Measurements from ENCODE around the gene NAGA. TPM values are rescaled to one million over a fixed set of nuclear protein-coding genes. Genes with fewer than 3 reads are reported as not detected.

NAGA gene
- polyA plus RNA-seq, 2 of the 4 experiments (the other 2 are of a cell fraction), result 6.6 to 8.9 TPM

DNA sequence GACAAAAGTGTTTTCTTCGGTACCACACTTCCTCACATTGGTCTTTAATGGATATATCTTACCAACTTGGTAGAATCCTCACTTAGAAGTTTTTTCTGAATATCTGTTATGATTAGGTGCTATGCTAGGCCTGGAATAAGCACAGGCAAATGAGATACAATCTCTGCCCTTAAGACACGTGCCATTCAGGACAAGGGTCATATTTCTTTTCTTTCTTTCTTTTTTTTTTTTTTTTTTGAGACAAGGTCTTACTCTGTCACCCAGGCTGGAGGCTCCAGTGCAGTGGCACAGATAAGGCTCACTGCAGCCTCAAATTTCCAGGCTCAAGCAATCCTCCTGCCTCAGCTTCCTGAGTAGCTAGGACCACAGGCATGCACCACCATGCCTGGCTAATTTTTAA lies 49.0 kb downstream of the NAGA start (continued):
- no peak for TF ChIP-seq CBX2 (IDR thresholded peaks at IDR 0.05; ENCODE audit: borderline replicate concordance, low read depth)
- no peak for TF ChIP-seq ZC3H11A (IDR thresholded peaks at IDR 0.05)
- no peak for TF ChIP-seq HEYL (CRISPR knock-in tag; IDR thresholded peaks at IDR 0.05)
- TF ChIP-seq HDAC2 (IDR thresholded peaks at IDR 0.05), result no peak
- no peak for TF ChIP-seq TFCP2L1 (CRISPR knock-in tag; IDR thresholded peaks at IDR 0.05)
- no peak for TF ChIP-seq HOXA7 (CRISPR knock-in tag; IDR thresholded peaks at IDR 0.05)

DNA sequence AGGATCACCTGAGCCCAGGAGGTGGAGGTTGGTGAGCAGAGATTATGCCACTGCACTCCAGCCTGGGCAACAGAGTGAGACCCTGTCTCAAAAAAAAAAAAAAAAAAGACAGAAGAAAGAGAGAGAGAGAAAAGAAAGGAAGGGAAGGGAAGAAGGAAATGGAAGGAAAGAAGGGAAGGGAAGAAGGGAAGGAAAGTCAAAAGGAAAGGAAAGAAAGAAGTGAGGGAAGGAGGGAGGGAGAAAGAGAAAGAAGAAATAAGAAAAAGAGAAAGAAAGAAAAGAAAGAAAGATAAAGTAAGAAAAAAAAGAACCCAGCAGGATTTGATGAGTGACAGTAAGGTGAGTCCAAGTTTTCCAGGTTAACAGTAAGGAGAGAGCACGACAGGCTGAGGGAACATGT lies 52.4 kb downstream of the NAGA start:
- Histone ChIP-seq H3K9me3 (no peaks in the 10 kb centered on the region), H3K4me3 (no peak overlapping the region), H3K4me2 (no peak overlapping the region), H3K4me1 (no peaks in the 10 kb centered on the region), H3K27ac (no peak overlapping the region)
- FAIRE-seq (no peak), ATAC-seq (no peak), DNase-seq (ENCODE audit: low read depth in 1 of 2, low spot score in 1 of 2) (no peak)
- no peak for TF ChIP-seq ZC3H11A (IDR thresholded peaks at IDR 0.05)
- TF ChIP-seq KDM1A (IDR thresholded peaks at IDR 0.05; ENCODE audit: low read depth), result no peak
- TF ChIP-seq EHF (CRISPR knock-in tag; IDR thresholded peaks at IDR 0.05), result no peak
- TF ChIP-seq POLR2AphosphoS2 (conservative IDR thresholded peaks at IDR 0.05; ENCODE audit: low read length), result no peak
- TF ChIP-seq HOXB13 (CRISPR knock-in tag; IDR thresholded peaks at IDR 0.05; ENCODE audit: low read depth), result no peak
- TF ChIP-seq, protein P1, sequence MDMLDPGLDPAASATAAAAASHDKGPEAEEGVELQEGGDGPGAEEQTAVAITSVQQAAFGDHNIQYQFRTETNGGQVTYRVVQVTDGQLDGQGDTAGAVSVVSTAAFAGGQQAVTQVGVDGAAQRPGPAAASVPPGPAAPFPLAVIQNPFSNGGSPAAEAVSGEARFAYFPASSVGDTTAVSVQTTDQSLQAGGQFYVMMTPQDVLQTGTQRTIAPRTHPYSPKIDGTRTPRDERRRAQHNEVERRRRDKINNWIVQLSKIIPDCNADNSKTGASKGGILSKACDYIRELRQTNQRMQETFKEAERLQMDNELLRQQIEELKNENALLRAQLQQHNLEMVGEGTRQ (IDR thresholded peaks at IDR 0.05), result no peak
- no peak for TF ChIP-seq ZSCAN20 (CRISPR knock-in tag; IDR thresholded peaks at IDR 0.05)
- no peak for TF ChIP-seq HDAC2 (IDR thresholded peaks at IDR 0.05)
- no peak for TF ChIP-seq GATA3 (IDR thresholded peaks at IDR 0.05; ENCODE audit: borderline replicate concordance)
- TF ChIP-seq JUN (IDR thresholded peaks at IDR 0.05), result no peak
- TF ChIP-seq, protein P2, sequence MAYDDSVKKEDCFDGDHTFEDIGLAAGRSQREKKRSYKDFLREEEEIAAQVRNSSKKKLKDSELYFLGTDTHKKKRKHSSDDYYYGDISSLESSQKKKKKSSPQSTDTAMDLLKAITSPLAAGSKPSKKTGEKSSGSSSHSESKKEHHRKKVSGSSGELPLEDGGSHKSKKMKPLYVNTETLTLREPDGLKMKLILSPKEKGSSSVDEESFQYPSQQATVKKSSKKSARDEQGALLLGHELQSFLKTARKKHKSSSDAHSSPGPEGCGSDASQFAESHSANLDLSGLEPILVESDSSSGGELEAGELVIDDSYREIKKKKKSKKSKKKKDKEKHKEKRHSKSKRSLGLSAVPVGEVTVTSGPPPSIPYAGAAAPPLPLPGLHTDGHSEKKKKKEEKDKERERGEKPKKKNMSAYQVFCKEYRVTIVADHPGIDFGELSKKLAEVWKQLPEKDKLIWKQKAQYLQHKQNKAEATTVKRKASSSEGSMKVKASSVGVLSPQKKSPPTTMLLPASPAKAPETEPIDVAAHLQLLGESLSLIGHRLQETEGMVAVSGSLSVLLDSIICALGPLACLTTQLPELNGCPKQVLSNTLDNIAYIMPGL (CRISPR knock-in tag; IDR thresholded peaks at IDR 0.05; ENCODE audit: borderline replicate concordance), result no peak
- TF ChIP-seq, protein P3, sequence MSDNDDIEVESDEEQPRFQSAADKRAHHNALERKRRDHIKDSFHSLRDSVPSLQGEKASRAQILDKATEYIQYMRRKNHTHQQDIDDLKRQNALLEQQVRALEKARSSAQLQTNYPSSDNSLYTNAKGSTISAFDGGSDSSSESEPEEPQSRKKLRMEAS (IDR thresholded peaks at IDR 0.05), result no peak
- TF ChIP-seq CBX8 (IDR thresholded peaks at IDR 0.05), result no peak
- ChIA-PET POLR2A (no interaction called here), CTCF (no interaction called here)
- WGBS (ENCODE audit: missing lambda C conversion rate), result 5% methylated on average over 1 of the region's 1 CpG

DNA sequence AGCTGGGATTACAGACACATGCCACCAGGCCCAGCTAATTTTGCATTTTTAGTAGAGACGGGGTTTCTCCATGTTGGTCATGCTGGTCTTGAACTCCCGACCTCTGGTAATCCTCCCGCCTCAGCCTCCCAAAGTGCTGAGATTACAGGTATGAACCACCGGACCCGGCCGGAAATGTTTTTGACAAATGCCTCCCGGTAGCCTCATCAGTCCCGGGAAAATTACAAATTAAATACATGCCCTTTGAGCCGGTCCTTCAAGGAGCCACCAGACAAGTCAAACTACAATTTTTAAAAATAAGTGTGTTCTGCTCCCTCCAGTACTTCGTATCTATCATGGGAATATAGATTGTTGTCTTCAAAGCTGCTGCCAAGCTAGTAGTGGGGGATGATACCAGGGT lies 54.5 kb downstream of the NAGA start:
- no peak for ATAC-seq
- Histone ChIP-seq H3K4me2 (no peak overlapping the region), H3K9me3 (peaks cover 3% of the 10 kb centered on the region; the same call in 1 of the 3 replicates), H3K4me3 (no peak overlapping the region), H3K4me1 (no peaks in the 10 kb centered on the region), H3K27ac (no peak overlapping the region)
- no peak for DNase-seq (ENCODE audit: low read depth in 1 of 2, low spot score in 1 of 2)
- 41% methylated on average over 9 of the region's 10 CpGs for WGBS (ENCODE audit: missing lambda C conversion rate)
- no peak for TF ChIP-seq PHF8 (IDR thresholded peaks at IDR 0.05; ENCODE audit: borderline replicate concordance, low read depth)
- TF ChIP-seq HOXB13 (CRISPR knock-in tag; IDR thresholded peaks at IDR 0.05; ENCODE audit: low read depth), result no peak
- no peak for TF ChIP-seq HDAC2 (IDR thresholded peaks at IDR 0.05)
- no peak for TF ChIP-seq CBX8 (IDR thresholded peaks at IDR 0.05)
- no peak for TF ChIP-seq NPAS2 (CRISPR knock-in tag; IDR thresholded peaks at IDR 0.05; ENCODE audit: borderline replicate concordance)
- no peak for TF ChIP-seq ZSCAN20 (CRISPR knock-in tag; IDR thresholded peaks at IDR 0.05)
- TF ChIP-seq ZC3H11A (IDR thresholded peaks at IDR 0.05), result no peak
- no peak for TF ChIP-seq CHD4 (IDR thresholded peaks at IDR 0.05; ENCODE audit: borderline replicate concordance)
- TF ChIP-seq MAFK (IDR thresholded peaks at IDR 0.05; ENCODE audit: partially characterized antibody), result no peak
- no peak for TF ChIP-seq CHD2 (IDR thresholded peaks at IDR 0.05; ENCODE audit: low read length, partially characterized antibody)
- TF ChIP-seq, protein P4, sequence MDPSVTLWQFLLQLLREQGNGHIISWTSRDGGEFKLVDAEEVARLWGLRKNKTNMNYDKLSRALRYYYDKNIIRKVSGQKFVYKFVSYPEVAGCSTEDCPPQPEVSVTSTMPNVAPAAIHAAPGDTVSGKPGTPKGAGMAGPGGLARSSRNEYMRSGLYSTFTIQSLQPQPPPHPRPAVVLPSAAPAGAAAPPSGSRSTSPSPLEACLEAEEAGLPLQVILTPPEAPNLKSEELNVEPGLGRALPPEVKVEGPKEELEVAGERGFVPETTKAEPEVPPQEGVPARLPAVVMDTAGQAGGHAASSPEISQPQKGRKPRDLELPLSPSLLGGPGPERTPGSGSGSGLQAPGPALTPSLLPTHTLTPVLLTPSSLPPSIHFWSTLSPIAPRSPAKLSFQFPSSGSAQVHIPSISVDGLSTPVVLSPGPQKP (IDR thresholded peaks at IDR 0.05; ENCODE audit: low read depth, low read length), result no peak
- no peak for TF ChIP-seq GATA3 (IDR thresholded peaks at IDR 0.05; ENCODE audit: borderline replicate concordance)
- no peak for TF ChIP-seq RAD21 (conservative IDR thresholded peaks at IDR 0.05 in 1 of 2, IDR thresholded peaks at IDR 0.05 in 1 of 2)
- TF ChIP-seq SMC3 (IDR thresholded peaks at IDR 0.05), result no peak
- TF ChIP-seq ZNF302 (CRISPR knock-in tag; IDR thresholded peaks at IDR 0.05), result no peak
- TF ChIP-seq SREBF2 (IDR thresholded peaks at IDR 0.05), result no peak
- ChIA-PET CTCF (no interaction called here), POLR2A (no interaction called here)
- FAIRE-seq, result no peak

Measured in A549 (cell line).